ENCODE results near the gene ME1.
"Not testable (repeated sequence)": the region's sequence is repeated elsewhere in the genome, so short reads cannot be mapped to it uniquely, and the experiment has no call there.

Gene ME1

DNA sequence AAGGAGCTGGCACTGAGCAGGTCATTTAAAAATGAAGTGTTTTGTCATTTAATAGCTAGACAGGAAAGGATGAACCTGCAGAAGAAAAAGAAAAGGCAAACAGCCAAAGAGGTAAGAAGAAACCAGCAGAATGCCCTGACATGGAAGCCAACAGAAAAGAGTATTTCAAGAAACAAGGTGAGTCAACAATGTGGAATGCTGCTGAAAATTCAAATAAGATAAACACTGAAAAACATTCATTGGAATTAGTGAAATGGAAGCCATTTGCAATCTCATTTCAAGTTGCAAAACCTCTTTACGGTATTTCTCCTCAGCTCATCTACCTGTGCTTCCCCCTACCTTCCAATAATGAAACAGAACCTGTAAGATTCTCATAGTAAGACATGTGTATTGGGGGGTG is 178.1 kb downstream of the ME1 start:
- no peak for DNase-seq

DNA sequence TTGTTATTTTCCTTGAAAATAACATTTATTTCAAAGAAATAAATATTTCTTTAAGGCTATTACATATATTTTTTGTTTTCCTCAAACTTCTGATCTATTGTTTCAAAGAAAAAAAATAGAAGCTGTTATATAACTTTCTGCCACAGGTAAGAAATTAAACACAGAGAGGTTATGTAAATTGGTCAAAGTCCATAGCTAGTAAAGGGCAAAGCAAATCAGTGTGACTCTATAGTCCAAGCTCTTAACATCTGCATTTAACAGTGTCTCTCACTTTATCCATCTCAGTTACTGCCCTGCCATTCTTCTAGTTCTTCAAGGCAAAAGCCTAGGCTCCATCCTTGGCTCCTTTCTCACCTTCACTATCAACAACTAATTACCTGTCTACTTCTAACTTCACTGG is 180.6 kb downstream of the ME1 start:
- DNase-seq, result no peak

DNA sequence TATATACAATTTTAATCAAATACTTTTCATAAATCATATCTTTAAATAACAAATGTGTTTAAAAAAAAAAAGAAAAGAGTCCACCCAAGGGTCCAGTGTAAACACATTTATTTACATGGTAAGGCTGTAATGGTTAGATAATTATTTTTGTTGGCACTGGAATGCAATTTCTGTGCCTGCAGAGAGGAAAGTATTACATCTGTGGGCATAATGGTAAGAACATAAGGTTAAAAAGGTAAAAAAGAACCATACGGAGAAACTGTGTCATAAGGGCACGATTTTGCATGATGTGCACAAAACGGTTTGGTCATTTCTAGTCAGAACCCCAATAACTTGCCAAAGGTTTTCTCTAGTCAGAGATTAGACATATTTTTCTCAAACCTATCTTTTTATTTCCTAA is 183.4 kb downstream of the ME1 start:
- DNase-seq, result no peak

DNA sequence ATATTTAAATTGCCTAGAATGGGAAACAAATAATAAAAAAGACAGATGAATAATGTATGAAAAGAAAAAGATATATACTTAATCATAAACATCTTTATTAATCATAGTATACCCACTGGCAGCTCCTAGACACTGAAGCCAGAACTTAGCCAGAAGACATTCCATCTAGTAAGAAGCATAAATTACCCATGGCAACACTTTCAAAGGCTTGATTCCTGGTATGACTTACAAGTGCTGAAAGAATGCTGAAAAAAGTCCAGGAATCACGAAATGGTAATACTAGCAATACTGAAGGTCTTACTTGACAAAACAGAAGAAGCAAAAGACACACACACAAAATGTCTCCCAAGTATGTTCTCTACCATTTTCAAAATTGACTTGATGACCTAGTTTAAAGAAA is 199.7 kb downstream of the ME1 start:
- DNase-seq, result no peak

DNA sequence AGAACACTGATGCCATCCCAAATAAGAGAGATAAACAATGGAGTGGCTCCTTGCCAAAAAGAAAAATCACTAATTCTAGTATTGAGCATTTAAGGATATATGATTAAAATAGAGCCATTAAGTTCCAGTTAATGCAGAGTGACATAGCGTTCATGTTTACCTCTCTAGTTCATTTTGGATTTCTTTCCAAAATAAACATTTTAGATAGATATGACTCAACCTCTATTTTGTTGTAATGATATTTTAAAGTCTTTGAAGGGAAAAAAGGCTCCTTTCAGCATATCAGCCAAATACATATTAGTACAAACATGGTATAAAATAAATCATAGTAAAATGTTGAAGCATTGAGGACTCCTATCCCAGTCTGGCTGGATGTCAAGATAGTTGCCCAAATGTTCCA is 204.3 kb downstream of the ME1 start:
- DNase-seq, result no peak

DNA sequence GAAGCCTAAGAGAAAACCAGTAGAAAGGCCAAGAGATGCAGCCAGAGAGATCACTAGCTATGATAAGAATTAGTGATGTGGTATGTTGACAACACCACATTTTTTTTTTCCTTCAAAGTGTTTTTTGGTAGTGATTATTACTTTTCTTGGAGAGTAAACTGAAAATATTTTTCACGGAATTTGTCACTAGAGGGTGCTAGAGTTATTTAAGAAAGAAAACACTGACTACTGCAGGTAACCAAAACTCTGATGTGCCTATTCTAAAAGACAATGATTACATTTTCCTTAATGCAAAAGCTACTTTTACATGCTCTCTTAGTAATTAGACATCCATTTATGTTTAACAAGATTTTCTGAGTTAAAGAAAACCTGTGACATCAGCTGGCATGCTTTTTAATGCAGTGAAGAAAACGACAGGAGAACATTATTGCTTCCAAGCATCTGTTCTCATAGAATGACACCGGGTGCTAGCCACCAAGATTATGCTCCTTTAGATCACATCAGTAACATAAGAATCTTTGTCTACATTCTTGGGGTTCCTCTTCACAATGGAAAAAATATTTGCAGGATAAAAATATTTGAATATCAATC is 208.9 kb downstream of the ME1 start:
- DNase-seq, result peak; percentile 37

DNA sequence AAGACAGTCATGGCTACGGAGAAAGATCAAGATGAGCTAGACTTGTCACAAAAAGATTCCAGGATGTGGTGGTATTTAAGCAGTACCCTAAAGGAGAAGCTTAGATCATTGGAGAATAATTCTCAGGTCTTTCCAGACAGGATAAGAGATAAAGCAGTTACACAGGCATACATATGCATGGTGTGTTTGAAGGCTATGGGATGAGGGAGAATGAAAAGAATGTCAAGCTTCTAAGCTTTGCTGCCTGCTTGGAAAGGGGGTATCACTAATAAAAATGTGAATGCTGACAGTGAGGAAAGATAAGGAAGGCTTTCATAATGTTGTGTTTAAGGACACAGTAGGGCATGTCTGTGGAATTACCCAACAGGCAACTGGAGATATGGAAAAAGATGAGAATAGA is 209.6 kb downstream of the ME1 start:
- DNase-seq, result no peak

DNA sequence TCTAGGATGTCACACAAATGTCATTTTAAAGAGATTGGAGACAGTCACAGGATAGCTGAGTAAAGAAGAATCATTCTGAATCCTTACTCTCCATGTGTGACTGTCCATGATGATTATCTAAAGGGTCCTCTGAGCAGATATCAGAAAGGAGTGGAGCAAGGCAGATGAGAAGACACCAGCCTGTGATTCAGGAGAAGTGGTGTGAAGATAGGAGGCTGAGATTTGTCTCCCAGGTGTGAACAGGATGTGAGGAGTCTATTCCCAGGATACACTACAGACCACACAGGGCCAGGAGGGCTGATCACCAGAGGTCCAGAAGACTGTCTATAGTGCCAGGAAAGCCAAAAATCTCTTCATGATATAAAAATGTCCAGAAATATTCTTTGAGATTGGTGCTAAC is 210.7 kb downstream of the ME1 start:
- DNase-seq, result no peak

DNA sequence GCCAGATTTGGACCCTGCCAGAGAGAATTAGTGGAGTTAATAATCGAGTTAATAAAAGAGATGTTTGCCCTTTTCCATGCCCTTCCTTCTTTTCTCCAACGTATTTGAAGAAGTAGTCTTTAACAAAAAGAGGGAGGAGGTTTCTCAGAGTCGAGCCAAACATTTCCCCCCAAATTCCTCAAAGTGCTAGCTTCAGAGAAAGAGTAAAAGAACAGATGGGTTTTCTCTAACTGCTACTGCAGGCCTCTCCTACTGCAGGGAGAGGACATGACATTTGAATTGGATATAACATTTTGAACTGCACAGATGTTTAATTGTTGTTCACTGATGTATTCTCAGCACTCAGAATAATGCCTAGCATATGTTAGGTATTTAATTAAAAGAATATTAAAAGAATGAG is 212.2 kb downstream of the ME1 start:
- no peak for DNase-seq

DNA sequence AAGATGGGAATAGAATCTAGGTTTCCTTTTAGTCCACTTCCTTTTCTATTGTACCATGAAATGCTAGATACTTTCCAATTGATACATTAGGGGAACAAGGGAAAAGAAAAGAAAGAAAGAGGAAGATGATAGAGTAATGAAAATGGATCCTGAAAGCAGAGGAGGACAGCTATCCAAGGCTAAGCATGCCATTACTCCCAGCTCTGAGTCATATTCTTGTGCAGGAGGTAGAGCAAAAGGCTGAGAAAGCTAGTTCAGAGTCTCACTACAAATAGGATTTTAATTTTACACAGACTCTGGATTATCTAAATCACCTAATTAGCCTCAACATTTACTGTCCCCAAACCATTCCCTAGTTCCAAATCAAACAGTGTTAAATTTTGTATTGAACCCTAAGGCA is 214.0 kb downstream of the ME1 start:
- no peak for DNase-seq

DNA sequence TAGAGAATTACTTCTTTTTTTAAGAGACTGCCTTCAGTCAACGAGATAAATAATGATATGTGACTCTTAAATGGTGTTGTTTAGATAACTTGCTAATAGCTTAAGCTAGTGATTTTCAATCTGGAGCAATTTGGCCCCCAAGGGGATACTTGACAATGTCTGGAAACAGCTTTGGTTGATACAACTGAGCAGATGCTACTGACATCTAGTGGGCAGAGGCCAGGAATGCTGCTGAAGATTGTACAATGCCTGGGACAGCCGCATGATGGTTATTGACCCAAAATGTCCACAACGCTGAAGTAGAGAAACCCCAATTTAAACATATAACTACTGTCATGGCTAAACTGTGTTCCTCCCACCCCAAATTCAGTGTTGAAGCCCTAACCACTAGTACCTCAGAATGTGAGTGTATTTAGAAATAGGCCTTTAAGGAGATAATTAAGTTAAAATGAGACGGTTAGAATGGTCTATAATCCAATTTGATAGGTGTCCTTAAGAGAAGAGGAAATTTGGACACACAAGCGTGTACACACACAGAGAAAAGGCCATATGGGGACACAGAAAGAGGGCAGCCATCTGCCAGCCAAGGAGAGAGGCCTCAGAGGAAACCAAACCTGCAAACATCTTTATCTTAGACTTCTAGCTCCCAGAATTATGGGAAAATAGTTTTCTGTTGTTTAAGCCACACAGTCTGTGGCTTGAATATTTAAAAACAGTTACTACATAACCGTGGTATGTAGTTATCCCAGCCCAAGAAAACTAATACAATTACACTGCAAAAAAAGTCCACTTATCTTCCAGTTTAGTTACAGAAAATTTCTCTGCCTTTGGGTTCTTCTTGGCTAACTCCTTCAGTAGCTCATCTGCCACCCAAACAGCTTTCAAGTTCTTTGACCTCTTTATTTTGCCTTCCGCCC is 215.5 kb downstream of the ME1 start:
- DNase-seq, result peak; percentile 79

DNA sequence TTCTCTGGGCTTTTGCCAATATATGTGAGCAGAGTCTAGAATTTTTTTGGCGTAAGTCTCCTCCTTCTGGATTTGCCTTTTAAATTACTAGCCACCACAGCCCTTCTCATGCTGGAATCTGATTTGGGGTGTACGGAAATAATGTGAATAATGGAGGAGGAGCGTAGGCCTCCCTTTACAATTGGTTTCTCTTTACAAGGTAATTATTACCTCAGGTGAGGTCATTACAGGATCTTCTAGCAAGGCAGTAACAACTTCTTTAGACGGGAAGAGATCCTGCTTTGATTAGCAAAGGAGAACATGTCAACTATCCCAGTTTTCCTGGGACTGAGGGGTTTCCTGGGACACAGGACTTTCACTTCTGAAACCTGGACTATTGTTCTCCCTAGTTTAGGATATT is 228.8 kb downstream of the ME1 start:
- DNase-seq, result no peak

DNA sequence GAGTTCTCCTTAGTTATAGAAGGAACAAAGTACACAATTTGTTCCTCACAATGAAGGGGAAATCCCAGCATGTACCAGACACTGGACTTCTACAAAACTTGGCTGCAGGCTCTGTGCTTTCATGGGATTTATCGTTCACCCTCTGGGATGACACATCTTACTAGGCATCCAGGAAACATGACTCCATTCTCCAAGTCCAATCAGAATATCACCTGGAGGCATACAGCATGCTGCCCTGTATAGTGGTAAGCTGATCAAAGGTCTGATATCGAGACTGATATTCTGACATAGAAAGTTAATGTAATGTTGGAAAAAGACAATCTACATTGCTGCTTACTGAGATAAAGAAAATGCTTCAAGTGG is 231.0 kb downstream of the ME1 start:
- no peak for DNase-seq

DNA sequence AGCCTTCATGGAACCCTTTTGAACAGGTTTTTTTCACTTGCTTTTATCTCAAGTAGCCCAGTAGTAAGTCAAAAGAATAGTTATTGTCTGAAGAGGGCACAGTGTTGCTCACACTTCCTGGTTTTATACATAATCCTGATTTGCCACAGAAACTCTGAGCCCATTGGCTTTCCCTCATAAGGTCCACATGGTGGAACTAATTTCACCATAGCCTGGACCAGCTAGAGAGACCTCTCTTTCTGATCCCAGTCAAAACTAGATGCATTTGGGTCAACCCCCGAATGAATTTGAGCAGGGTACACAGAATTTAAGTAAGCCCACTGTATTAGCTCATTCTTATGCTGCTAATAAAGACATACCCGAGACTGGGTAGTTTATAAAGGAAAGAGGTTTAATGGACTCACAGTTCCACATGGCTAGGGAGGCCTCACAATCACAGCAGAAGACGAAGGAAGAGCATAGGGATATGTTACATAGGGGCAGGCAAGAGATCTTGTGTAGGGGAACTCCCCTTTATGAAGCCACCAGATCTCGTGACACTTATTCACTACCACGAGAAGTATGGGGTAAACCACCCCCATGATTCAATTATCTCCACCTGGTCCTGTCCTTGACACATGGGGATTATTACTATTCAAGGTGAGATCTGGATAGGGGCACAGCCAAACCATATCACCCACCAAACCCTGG is 231.5 kb downstream of the ME1 start:
- DNase-seq, result no peak

DNA sequence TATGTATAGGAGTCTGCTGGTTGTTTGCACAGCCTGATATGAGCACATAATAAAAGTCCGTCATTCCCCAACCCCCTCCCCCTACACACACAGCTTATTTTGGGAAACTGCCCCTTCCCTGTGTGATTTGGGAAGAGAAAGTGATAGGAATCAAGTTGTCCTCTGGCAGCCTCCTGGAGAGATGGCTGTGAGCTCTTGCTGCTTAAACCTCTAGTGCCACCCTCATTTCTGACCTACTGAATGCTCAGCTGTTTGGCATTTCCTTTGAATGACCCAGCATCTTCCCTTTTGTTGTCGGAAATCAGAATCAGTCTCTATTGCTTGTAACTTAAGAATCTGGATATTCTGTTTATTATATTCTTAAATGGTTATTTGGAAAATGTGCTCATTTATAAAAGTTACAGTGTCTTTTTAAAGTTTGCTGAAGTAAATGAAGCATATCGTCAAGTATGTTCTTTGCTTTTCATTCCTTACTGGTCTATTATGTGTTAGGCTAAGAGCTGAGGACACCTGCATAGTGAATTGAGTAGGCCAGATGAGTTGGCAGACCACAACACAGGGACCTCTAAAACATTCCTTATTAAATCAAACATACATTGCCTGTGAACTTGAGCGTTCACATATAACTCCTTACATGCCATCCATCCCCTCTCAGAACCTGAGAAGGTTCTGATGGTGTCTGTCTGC is 232.2 kb downstream of the ME1 start:
- no peak for DNase-seq

DNA sequence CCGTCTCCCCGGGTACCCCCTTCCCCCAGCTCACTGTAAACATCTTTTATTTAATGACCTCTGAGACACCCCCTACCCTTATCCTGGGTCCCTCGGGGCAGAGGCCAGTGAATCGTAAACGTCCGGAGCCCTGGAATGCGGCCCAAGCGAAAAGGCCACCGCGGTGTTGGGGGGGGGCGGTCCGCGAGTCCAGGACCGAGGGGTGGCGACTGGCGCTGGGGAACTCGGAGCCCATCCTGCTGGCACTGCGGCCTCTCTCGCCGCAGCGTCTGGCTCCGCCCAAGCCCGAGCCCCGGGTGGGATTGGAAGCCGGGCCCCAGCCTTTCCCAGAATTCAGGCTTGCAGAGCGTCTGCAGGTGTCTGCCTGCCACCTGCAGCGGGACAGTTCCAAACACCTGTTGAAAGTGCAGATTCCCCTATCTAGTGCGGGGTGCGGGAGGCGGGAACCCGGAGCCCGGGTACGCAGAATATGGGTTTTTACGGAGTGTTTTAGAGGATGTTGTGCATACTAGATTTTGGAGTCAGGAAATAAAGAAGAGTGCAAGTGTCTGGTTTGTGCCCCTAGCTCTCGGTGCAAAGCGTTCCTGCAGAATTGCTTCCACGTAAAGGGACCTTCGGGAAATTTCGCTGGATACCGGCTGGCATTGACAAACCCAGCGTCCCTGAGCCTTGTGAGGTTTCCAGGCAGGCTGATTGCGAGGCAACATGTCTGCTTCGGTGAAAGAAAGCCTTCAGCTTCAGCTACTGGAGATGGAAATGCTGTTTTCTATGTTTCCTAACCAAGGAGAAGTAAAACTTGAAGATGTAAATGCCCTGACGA is 236.9 kb downstream of the ME1 start:
- DNase-seq, result peak; percentile 72

DNA sequence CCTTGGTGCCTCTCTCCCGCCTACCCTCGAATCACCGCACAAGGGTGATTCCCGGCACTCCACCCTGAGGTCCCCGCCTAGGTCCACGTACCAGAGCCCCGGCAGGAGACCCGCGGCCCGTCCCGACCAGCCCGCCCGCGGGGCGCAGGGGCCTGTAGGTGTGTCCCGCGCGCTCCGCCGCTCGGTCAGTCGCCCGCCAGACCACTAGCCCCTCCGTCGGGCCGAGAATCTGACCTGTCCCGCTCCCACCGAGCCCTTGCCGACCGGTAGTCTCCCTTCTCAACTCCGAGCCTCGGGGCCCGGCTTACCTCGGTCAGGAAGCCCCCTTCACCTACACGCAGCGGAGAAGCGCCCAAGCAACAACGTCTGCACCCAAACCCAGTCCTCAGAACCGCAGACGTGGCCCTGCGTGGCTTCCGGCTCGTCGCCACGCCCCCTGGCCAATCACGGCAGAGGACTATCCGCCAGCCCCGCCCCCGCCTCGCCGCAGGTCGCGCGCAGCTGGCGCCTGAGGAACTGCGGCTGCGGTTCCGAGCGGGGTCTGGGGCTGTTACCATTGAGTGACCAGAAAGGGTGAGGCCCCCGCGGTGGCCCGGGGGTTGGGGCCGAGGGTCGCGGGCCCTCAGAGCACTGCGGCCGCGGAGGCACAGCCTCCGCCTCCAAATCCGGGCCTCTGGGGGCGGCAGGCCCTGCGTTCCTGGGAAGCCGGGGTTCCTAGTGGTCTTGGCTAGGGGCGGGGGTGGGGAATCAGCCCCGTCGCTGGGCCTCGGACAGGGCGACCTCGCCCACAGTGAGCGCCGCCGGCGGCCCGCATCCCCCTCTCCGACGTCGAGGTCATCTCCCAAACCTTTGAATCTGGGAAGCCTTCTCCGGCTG is 237.7 kb downstream of the ME1 start, which contains the start of the genes PGM3 and RWDD2A:
TSS of gene PGM3 (minus strand) at position 395 of the 876 bp plus-strand sequence. CDS start 2,253 bp downstream, outside the sequence.
TSS of gene RWDD2A (plus strand) at position 487 of the 876 bp plus-strand sequence. CDS start 1,095 bp downstream, outside the sequence.
- DNase-seq, result peak; percentile 93

DNA sequence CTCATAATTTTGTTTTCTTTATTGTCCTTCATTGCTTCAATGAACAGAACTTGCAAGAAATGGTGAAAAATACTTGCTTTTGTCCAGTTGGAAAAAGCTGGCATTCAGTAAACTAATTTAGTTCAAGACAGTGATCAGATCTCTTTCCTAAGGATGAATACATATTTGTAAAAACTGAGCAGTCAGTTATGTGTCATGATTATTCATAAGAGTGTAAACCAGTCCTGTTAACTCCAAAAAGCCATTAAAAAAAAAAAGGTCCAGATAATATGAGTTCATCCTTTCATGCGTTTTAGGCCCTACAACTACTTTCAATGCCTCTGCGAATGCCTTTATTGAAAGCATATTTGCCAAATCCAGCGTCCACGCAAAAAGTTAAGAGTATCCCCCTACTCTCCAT is 238.4 kb downstream of the ME1 start:
- DNase-seq, result no peak

DNA sequence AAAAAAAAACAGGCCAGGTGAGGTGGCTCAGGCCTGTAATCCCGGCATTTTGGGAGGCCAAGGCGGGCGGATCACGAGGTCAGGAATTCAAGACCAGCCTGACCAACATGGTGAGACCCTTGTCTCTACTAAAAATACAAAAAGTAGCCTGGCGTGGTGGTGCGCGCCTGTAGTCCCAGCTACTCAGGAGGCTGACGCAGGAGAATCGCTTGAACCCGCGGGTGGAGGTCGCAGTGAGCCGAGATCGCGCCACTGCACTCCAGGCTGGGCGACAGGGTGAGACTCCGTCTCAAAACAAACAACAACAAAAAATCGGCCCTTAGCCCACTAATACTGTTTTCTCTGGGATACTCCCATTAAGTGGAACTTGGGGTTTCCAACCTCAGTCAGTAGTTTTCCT is 238.9 kb downstream of the ME1 start:
- not testable (repeated sequence) for DNase-seq

DNA sequence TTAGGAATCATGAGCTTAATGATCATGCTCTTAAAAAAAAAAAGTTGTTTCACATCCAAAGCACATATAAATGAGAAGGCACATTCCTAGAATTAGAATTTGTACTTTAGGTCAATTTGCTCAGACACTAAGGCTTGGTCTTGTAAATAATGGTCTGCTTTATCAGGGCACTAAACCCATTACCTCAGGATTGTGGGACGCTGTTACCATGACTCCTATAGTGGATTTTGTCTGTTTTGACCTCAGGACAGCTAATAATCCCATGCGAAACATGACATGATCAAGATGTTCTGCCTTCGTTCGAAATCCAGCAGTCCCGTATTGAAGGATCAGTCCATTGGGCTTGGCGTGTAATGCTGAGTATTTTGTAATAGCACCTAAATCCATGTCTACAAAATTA is 240.2 kb downstream of the ME1 start:
- no peak for DNase-seq

DNA sequence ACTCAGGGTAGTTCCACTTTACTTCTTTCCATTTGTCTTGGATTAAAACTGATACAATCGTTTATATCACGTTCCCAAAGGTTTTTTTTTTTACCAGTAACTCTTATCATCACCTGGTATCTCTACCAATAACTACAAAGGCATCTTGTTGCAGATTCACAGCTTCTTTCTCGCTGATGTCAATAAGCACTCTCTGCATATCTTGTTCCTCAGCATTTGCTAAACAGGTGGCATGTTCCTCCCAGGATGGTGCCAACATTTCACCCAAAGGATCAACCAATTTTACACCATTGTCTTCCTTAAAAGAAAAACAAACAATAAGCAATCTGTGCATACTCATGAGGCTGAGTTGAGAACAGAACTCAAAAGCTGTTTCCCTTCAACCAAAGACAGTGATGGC is 242.3 kb downstream of the ME1 start:
- no peak for DNase-seq
